Measurements from ENCODE around the gene BUB1.
A peak's percentile ranks its signal among the peaks of the same experiment; 100 is the strongest.
"Not testable (repeated sequence)": the region's sequence is repeated elsewhere in the genome, so short reads cannot be mapped to it uniquely, and the experiment has no call there.

BUB1 gene

DNA sequence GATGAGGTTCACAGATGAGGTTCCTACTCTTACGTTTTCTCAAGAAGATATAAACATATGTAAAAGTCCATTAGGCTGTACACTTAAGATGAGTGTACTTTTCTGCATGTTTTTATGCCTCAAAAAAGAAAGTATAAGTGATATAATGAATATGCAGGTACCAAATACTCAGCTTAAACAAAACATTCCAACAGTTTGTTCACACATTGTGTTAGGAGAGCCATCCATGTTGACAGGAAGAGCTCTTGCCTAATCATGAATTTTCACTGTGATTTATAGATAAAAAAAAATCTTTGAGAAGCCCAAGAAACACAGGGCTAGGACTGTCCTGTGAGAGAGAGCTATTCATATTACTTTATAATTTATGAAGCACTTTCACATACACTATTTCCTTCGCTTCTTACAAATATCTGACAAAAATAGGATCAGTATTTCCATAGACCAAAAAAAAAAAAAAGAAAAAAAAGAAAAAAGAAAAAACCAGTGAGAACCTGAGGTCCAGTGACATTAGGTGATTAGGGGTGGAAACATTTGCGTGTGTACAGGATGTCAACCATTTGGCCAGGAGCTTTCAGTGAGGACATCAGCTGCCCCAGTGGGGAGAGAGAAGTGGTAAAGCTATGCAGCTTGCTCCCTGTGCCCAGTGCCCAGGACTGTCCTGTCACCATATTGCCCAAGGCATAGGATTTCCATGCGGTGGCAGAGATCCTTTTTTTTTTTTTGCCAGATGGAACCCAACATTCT lies 38.7 kb downstream of the BUB1 start:
- Mint-ChIP-seq H3K4me3 (no peak overlapping the region), H3K27me3 (ENCODE audit: low read depth, poor library complexity) (peaks cover 2% of the 10 kb centered on the region), H3K9me3 (no peaks in the 10 kb centered on the region), H3K4me1 (no peaks in the 10 kb centered on the region), H3K27ac (no peak overlapping the region), H3K36me3 (ENCODE audit: low read depth) (peaks cover 89% of the 10 kb centered on the region)
- TF ChIP-seq, protein P1, sequence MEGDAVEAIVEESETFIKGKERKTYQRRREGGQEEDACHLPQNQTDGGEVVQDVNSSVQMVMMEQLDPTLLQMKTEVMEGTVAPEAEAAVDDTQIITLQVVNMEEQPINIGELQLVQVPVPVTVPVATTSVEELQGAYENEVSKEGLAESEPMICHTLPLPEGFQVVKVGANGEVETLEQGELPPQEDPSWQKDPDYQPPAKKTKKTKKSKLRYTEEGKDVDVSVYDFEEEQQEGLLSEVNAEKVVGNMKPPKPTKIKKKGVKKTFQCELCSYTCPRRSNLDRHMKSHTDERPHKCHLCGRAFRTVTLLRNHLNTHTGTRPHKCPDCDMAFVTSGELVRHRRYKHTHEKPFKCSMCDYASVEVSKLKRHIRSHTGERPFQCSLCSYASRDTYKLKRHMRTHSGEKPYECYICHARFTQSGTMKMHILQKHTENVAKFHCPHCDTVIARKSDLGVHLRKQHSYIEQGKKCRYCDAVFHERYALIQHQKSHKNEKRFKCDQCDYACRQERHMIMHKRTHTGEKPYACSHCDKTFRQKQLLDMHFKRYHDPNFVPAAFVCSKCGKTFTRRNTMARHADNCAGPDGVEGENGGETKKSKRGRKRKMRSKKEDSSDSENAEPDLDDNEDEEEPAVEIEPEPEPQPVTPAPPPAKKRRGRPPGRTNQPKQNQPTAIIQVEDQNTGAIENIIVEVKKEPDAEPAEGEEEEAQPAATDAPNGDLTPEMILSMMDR (IDR thresholded peaks at IDR 0.05), result no peak
- DNase-seq, result no peak

DNA sequence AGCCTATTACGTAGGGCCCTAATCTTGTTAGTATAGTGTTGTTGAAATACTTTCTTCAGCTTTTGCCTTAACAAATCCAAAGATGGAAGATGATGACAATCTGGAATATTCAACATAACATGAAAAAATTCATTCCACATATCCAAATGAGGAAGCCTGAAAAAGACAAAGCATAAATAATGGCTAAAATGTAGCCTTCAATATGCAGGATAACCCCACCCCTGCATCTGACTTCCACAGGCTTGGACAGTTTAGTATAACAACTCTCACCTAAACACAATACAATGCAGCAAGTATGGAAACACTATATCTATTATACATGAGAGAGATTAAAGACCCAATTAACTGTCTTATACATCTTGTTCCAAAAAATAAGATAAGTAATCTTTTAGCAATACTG lies 39.9 kb downstream of the BUB1 start:
- Mint-ChIP-seq H3K9me3 (no peaks in the 10 kb centered on the region), H3K36me3 (ENCODE audit: low read depth) (peaks cover 84% of the 10 kb centered on the region)

DNA sequence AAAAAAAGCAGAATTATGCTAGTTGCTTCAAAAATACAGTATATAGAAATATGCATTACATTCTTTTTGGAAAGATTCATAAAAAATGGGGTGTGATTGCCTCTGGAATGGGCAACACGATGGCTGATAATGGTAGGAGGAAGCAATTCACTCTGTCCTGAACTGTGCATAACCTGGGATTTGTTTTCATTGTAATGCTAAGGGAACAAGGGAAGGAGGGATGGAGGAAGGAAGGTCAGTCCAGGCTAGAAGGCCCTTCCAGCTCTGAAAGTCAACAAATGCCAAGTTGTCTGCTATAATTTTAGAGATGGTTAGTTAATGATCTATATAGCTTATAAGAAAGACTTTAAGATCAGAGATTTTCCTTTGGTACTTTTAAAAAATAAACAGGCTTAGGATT lies 40.8 kb downstream of the BUB1 start:
- no peaks in the 10 kb centered on the region for H3K4me1 Mint-ChIP-seq
- DNase-seq, result no peak
- H3K27ac Mint-ChIP-seq, result no peak overlapping the region
- no peak overlapping the region for H3K4me3 Mint-ChIP-seq
- H3K36me3 Mint-ChIP-seq (ENCODE audit: low read depth), result peaks cover 76% of the 10 kb centered on the region
- no peaks in the 10 kb centered on the region for H3K9me3 Mint-ChIP-seq
- peaks cover 2% of the 10 kb centered on the region for H3K27me3 Mint-ChIP-seq (ENCODE audit: low read depth, poor library complexity)
- TF ChIP-seq, protein P1 (IDR thresholded peaks at IDR 0.05), result no peak

More for the DNA sequence above, 39.9 kb downstream of the BUB1 start:
- H3K27me3 Mint-ChIP-seq (ENCODE audit: low read depth, poor library complexity), result peaks cover 2% of the 10 kb centered on the region
- DNase-seq, result no peak
- TF ChIP-seq, protein P1 (IDR thresholded peaks at IDR 0.05), result no peak
- H3K4me3 Mint-ChIP-seq, result no peak overlapping the region
- no peak overlapping the region for H3K27ac Mint-ChIP-seq
- no peaks in the 10 kb centered on the region for H3K4me1 Mint-ChIP-seq

DNA sequence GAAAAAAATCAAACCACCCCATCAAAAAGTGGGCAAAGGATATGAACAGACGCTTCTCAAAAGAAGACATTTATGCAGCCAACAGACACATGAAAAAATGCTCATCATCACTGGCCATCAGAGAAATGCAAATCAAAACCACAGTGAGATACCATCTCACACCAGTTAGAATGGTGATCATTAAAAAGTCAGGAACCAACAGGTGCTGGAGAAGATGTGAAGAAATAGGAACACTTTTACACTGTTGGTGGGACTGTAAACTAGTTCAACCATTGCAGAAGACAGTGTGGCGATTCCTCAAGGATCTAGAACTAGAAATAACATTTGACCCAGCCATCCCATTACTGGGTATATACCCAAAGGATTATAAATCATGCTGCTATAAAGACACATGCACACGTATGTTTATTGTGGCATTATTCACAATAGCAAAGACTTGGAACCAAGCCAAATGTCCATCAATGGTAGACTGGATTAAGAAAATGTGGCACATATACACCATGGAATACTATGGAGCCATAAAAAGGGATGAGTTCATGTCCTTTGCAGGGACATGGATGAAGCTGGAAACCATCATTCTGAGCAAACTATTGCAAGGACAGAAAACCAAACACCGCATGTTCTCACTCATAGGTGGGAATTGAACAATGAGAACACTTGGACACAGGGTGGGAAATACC lies 41.8 kb downstream of the BUB1 start:
- not testable (repeated sequence) for DNase-seq; H3K9me3 Mint-ChIP-seq; H3K27me3 Mint-ChIP-seq (ENCODE audit: low read depth, poor library complexity); H3K27ac Mint-ChIP-seq; H3K4me3 Mint-ChIP-seq; H3K4me1 Mint-ChIP-seq
- peaks cover 66% of the 10 kb centered on the region for H3K36me3 Mint-ChIP-seq (ENCODE audit: low read depth)

DNA sequence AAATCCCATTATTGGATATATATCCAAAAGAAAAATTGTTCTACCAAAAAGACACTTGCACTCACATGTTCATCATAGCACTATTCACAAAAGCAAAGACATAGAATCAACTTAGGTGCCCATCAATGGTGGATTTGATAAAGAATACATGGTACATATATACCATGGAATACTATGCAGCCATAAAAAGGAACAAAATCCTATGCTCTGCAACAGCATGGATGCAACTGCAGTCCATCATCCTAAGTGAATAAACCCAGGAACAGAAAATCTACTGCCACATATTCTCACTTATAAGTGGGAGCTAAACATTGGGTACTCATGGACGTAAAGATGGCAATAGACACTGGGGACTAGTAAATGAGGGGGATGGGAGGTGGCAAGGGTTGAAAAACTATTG lies 50.5 kb downstream of the BUB1 start:
- not testable (repeated sequence) for H3K9me3 Mint-ChIP-seq; DNase-seq; H3K27ac Mint-ChIP-seq; H3K36me3 Mint-ChIP-seq (ENCODE audit: low read depth); H3K4me3 Mint-ChIP-seq; H3K4me1 Mint-ChIP-seq; H3K27me3 Mint-ChIP-seq (ENCODE audit: low read depth, poor library complexity)

DNA sequence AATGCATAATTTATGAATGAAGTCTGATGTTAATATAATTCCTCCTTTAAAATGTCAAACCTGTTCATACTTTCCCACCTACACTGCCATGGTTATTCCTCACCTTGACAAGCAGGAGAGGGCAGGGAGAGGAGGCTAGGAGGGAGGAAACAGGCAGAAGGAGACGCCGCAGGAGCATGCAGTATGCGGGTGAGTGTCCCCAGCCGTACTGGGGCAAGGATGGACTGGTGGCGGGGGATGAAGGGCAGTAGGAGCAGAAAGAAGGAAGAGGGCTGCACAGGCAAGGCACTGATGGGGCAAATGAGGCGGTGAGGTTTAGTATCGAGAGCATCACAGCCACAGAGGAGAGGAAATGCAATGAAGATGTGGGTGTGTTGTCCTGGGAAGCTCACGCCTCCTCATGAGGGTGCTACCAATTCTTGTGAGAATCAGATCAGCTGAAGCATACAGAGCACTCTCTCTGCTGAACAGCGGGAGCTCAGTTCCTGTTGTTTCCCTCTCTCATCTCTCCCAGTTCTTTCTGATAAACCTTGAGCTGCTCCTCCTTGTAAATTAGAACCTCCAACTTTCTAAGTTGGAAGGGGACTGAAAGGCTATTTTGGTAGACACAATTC lies 58.4 kb downstream of the BUB1 start:
- H3K27ac Mint-ChIP-seq; H3K27me3 Mint-ChIP-seq (ENCODE audit: low read depth, poor library complexity); H3K36me3 Mint-ChIP-seq (ENCODE audit: low read depth); H3K9me3 Mint-ChIP-seq; DNase-seq; H3K4me1 Mint-ChIP-seq; H3K4me3 Mint-ChIP-seq: not testable (repeated sequence)

DNA sequence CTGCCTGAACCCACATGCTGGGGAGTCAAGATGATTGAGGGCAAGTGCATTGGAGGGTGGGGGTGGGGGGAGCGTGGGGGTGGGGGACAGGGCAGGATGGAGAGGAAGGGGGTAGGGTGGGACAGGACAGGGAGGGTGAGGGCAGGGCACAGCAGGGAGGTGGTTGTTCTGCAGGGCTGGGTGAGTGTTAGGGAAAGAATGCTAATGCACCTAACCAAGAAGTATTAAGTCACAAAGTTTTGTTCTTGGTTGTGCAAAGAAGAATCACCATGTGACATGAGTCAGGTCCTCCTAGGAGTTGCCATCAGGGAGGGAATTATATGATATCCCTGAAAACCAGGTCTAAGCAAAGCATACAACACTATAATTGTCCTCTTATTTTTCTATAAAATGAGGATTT lies 63.9 kb downstream of the BUB1 start:
- not testable (repeated sequence) for H3K27me3 Mint-ChIP-seq (ENCODE audit: low read depth, poor library complexity); H3K4me1 Mint-ChIP-seq; H3K27ac Mint-ChIP-seq; H3K4me3 Mint-ChIP-seq; H3K9me3 Mint-ChIP-seq; H3K36me3 Mint-ChIP-seq (ENCODE audit: low read depth); DNase-seq

DNA sequence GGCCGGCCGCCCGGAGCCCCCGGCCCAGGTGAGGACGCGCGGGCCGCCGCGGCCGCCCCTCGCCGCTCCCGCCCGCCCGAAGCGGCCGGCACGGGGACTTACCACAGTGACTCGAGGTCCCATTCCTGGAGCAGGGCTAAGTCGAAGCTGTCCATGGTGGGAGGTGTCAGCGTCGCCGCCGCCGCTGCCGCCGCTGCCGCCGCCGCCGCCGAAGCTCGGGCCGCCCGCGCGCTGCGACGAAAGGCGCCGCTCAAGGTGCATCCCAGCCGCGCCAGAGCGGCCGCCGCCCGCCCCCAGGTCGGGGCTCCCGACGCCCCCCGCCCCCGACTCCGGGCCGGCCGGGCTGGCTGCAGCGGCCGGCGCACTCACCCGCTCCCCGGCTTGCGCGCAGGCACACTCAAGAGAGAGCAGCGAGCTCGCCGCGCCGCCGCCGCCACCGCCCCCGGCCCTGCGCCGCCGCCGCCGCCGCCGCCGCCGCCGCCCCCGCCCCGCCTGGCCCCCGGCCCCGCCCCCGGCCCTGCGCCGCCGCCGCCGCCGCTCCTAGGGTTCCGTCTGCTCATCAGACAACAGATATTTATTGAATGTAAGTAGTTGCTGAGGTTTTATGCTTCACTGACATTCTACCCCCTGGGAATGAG lies 67.1 kb downstream of the BUB1 start:
- peak overlapping the region; percentile 74 for H3K4me3 Mint-ChIP-seq
- H3K4me1 Mint-ChIP-seq; H3K36me3 Mint-ChIP-seq (ENCODE audit: low read depth); H3K27ac Mint-ChIP-seq; H3K9me3 Mint-ChIP-seq; H3K27me3 Mint-ChIP-seq (ENCODE audit: low read depth, poor library complexity): not testable (repeated sequence)
- DNase-seq, result peak; percentile 77

DNA sequence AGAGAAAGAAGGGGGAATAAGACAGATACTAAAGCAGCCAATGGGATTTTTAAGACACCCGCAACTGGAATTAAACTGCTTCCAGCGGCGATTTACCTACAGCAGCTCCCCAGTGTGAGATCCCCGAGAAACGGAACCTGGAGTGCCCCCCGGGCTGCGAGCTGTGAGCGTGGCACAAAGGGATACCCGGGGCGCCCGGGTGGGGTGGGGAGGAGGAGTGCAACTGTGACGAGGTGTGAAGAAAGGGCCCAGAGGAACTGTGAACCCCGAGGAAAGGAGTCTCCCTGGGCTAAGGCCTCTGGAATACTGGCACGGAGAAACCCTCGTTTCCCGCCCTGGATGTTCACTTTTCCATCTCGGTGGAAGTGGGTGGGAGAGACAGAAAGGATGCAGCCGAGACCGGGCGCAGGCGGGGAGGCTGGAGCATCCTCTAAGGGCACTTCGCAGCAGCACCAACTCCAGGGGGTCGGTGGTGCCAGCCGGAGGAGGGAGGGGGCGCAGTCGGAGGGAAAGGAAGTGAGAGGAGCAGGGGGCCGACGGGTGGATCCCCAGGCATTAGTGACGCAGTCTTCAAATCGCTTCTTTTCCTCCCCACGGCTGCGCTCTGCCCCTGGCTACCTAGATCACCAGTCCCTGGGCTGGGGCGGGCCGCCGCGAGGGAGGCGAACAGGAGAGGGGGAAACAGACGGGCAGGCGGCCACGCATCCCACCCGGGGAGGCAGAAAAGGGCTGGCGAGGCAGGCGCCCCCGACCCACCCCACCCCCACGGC lies 67.8 kb downstream of the BUB1 start:
- not testable (repeated sequence) for H3K4me3 Mint-ChIP-seq; H3K27ac Mint-ChIP-seq; H3K4me1 Mint-ChIP-seq; H3K27me3 Mint-ChIP-seq (ENCODE audit: low read depth, poor library complexity); H3K9me3 Mint-ChIP-seq; H3K36me3 Mint-ChIP-seq (ENCODE audit: low read depth)
- peak; percentile 5 for DNase-seq

DNA sequence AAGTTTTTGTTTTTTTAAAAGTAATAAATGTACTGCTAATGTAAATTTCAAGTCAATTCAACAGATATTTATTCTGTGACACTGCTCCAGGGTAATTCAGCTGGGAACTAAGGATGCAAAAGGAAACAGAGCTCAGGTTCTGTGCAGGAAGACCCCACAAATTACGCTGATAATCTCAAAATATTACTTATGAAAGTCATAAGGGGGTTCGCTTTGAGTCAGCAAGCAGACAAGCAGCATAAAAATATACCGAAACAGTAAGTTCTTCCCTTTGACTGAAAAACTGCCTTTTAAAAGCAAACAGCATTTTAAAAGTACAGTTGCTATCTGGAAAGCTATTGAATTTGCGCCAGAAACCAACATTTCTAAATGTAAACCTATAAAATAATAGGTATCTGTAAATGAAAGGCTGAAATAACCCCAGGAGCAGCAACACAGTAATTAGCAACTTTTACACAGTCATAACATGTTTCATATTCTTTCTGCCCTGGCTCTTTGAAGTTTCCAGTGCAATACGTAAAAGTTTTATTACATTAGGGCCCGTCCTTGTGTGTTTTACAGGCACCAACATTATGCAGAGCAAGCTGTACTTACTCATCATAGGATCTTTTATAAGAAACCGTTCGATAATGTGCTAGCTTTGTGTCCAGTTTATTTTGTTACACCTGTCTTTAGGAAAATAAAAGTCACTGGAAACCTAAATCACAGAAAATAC lies 68.9 kb downstream of the BUB1 start:
- H3K27ac Mint-ChIP-seq; H3K9me3 Mint-ChIP-seq; H3K27me3 Mint-ChIP-seq (ENCODE audit: low read depth, poor library complexity); H3K4me3 Mint-ChIP-seq; H3K36me3 Mint-ChIP-seq (ENCODE audit: low read depth); H3K4me1 Mint-ChIP-seq; DNase-seq: not testable (repeated sequence)
